ENCODE data around the gene DCAF12.
"Not testable (repeated sequence)": the region's sequence is repeated elsewhere in the genome, so short reads cannot be mapped to it uniquely, and the experiment has no call there.

Gene DCAF12

DNA sequence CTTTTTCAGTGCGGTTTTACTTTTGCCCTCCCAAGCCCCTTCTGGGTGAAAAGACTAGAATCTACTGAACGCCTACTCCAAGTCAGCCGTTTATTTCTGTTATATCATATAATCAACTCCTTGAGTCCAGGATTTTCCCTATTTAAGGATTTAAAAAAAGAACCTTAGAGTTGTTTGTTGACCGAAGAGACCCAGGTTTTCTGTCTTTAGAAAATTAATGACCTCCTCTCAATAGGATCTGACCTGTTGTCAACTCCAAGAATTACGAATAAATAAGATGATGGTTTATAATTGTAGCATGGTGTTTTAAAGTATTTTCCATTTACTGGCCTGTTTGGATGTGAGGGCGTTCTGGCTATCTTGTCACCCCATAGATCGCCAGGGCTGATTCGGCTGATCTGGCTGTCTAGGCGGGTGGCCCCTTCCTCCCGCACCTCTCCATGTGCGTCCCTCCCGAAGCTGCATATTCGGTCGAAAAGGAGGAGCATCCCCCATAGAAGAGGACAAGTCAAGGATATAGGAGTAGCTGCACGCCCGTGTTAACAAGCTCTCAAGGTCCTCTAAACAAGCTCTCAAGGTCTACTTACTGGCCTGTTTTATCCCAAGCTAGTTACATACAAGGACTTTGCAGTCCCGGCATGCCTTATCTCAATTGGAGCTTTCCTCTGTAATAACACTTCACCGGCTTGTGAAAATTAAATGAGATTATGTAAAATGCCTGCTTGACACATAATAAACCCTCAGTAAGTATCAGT is 76.7 kb downstream of the DCAF12 start:
- no peak for DNase-seq (ENCODE audit: low read depth)
- H3K4me3 ChIP-seq (ENCODE audit: control insufficient read depth, low read depth, low read length), result peak overlapping the region; percentile 76
- TF ChIP-seq, protein P1, sequence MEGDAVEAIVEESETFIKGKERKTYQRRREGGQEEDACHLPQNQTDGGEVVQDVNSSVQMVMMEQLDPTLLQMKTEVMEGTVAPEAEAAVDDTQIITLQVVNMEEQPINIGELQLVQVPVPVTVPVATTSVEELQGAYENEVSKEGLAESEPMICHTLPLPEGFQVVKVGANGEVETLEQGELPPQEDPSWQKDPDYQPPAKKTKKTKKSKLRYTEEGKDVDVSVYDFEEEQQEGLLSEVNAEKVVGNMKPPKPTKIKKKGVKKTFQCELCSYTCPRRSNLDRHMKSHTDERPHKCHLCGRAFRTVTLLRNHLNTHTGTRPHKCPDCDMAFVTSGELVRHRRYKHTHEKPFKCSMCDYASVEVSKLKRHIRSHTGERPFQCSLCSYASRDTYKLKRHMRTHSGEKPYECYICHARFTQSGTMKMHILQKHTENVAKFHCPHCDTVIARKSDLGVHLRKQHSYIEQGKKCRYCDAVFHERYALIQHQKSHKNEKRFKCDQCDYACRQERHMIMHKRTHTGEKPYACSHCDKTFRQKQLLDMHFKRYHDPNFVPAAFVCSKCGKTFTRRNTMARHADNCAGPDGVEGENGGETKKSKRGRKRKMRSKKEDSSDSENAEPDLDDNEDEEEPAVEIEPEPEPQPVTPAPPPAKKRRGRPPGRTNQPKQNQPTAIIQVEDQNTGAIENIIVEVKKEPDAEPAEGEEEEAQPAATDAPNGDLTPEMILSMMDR (conservative IDR thresholded peaks at IDR 0.05; ENCODE audit: control insufficient read depth, insufficient read depth, low read depth, low read length), result no peak

DNA sequence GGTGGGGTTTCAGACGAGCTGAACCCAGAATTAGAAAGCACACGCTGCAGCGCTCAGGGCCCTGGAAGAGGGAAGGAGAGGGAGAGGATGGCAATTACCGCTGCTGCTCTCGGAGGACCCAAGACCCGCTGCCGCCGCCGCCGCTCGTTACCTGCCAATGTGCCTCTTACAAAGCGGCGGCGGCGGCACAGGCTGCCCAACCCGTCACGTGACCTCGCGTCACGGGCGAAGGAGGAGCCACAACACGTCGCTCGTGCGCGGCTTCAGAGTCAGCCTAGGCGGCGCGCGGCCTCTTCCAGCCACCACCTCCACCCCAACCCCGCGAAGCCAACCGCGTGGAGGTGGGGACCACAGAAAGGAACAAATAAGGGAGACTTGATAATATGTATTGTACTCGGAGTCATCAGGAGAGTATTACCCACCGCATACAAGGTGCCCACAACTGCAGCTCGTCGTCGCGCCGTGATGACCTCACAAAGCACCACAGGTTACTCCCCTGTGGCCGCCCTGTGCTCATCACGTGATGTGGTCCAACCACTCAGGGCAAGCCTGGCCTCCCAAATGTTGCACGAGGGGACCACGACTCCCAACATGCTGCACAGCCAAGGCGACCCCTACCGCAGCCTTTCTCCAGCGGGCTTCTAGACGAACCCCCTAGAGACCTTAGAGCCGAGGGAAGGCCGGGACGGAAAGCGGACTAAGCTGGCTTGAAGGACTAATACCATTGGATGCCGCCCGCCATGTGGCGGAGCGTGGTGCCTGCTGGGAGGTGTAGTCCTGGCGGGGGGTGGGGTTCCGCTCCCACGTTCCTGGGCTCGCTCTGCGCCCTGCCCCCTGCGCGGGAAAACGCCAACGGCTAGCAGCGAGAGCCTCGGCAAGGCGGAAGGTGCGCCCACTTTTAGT is 77.5 kb downstream of the DCAF12 start, which contains the start of gene UBAP2:
TSS of gene UBAP2 (minus strand) at position 161 of the 903 bp plus-strand sequence. CDS start 31,739 bp downstream, outside the sequence.
- TF ChIP-seq, protein P1 (conservative IDR thresholded peaks at IDR 0.05; ENCODE audit: control insufficient read depth, insufficient read depth, low read depth, low read length), result no peak
- peak; percentile 97 for DNase-seq (ENCODE audit: low read depth)
- peak within 1 kb of the TSS; percentile 76 for H3K4me3 ChIP-seq (ENCODE audit: control insufficient read depth, low read depth, low read length)

DNA sequence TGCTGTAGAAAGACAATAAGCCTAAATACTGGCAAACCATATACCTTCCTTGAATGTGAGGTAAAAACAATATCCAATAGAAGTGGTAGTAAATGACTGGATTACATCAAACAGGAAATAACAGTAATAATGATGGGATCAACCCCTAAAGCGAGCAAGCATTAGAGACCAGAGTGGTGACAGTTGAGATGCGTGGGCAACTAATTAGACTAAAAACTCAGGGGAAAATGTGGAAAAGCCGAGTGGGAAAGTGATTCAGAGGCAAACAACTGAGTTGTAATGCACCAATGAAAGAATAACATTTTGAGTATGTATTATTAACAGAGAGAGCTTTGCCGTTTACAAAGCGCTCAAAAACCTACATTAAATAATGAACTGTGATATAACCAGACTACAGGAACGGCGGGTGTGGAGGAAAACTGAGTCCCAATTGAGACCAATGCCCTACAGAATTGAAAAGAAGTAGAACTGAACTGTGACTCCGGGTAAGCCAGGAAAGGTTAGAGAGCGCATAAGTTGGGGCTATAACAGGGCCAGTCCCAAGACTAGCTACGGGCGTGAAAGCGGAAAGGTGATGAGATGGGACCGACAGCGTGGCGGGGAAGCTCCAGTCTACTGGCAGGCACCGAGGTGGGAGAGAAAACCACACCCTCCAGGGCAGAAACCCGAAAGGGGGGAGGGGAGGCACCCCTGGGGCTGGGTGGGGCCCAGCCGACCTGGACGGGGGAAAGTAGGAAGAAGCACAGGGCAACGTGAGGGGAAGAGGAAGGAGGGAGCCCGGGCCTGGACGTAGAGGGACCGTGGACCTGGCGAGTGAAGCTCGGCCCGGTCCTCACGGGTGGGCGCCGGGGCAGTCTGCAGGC is 78.4 kb downstream of the DCAF12 start:
- TF ChIP-seq, protein P1 (conservative IDR thresholded peaks at IDR 0.05; ENCODE audit: control insufficient read depth, insufficient read depth, low read depth, low read length), result no peak
- H3K4me3 ChIP-seq (ENCODE audit: control insufficient read depth, low read depth, low read length), result peak overlapping the region; percentile 76
- peak; percentile 23 for DNase-seq (ENCODE audit: low read depth)

DNA sequence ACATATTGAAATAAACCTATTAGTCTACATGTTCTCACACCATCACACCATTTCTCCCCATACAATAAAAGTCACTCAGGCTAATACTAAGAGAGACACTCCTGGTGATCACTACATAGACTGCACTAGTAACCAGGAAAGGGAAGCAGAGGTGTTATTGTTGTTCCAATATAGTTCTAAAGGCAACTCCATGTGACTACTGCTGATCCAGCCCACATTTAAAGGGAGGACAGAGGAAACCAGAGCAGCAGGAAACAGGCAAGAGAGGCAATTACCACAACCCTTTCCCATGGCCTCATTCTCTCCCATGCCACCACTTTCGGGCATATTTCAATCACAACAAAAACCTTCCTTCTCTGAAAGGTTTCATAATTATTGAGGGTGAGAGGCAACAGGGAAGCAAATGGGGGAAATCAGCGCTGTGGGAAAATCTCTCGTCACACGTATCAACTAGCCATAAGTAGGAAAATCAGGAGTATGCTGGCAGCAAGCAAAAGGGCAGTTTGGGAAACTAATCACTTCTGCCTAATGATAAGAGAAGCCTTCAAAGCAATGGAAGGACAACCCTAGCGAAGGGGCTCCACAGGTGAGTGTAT is 79.6 kb downstream of the DCAF12 start:
- peak; percentile 29 for DNase-seq (ENCODE audit: low read depth)
- TF ChIP-seq, protein P1 (conservative IDR thresholded peaks at IDR 0.05; ENCODE audit: control insufficient read depth, insufficient read depth, low read depth, low read length), result no peak
- H3K4me3 ChIP-seq (ENCODE audit: control insufficient read depth, low read depth, low read length), result peak overlapping the region; percentile 76

DNA sequence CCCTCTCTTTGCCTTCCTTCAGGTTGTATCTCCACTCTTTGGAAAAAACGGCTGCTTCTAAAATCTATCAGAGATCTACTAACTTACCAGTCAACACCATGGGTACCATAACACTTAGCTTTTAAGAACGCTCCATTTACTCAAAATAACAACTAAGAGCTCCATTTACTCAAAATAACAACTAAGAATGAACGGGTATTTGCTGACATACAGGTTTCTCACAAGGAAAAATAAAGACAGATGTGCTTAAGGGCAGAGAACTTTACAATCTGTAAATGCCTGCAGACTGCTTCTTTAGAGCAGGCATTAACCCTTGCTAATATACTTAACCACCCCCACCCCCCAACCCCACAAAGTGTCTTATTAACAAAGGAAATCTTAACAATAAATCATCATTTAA is 80.6 kb downstream of the DCAF12 start:
- H3K4me3 ChIP-seq (ENCODE audit: control insufficient read depth, low read depth, low read length), result peak overlapping the region; percentile 9

DNA sequence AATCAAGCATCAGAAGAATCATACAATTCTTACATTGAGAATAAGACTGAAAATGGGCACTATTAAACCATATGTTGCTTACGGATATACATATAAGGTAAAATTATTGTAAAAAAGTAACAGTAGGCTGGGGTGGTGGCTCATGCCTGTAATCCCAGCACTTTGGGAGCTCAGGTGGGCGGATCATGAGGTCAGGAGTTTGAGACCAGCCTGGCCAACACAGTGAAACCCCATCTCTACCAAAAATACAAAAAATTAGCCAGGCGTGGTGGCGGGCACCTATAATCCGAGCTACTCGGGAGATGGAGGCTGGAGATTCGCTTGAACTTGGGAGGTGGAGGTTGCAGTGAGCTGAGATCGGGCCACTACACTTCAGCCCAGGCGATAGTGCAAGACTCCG is 84.4 kb downstream of the DCAF12 start:
- not testable (repeated sequence) for DNase-seq (ENCODE audit: low read depth); H3K4me3 ChIP-seq (ENCODE audit: control insufficient read depth, low read depth, low read length)

More for the DNA sequence above, 80.6 kb downstream of the DCAF12 start:
- TF ChIP-seq, protein P1 (conservative IDR thresholded peaks at IDR 0.05; ENCODE audit: control insufficient read depth, insufficient read depth, low read depth, low read length), result no peak
- no peak for DNase-seq (ENCODE audit: low read depth)

DNA sequence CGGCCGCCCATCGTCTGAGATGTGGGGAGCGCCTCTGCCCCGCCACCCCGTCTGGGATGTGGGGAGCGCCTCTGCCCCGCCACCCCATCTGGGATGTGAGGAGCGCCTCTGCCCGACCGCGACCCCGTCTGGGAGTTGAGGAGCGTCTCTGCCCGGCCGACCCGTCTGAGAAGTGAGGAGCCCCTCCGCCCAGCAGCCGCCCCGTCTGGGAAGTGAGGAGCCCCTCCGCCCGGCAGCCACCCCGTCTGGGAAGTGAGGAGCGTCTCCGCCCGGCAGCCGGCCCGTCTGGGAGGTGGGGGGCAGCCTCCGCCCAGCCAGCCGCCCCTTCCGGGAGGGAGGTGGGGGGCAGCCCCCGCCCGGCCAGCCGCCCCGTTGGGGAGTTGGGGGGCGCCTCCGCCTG is 87.6 kb downstream of the DCAF12 start:
- not testable (repeated sequence) for DNase-seq (ENCODE audit: low read depth); H3K4me3 ChIP-seq (ENCODE audit: control insufficient read depth, low read depth, low read length)
